Measurements from ENCODE around the gene SEL1L2. TPM values are rescaled to one million over a fixed set of nuclear protein-coding genes. Genes with fewer than 3 reads are reported as not detected.

SEL1L2 gene
- total RNA-seq, 1 experiment from 2014 or later = not detected

GRCh38 chr20:13936781-13937576, 53.4 kb downstream of the SEL1L2 start:
- in situ Hi-C loops (cut with HindIII; ENCODE audit: low pct_unique_long_range_greater_than_20kb, low sequenced_read_pairs) = no loop called here
- DNase-seq (ENCODE audit: low read depth) = no peak

GRCh38 chr20:13934992-13935894, 55.2 kb downstream of the SEL1L2 start:
- DNase-seq (ENCODE audit: low read depth) = no peak
- in situ Hi-C loops (cut with HindIII; ENCODE audit: low pct_unique_long_range_greater_than_20kb, low sequenced_read_pairs) = no loop called here

GRCh38 chr20:13930281-13930680, 60.1 kb downstream of the SEL1L2 start:
- in situ Hi-C loops (cut with HindIII; ENCODE audit: low pct_unique_long_range_greater_than_20kb, low sequenced_read_pairs) = no loop called here
- DNase-seq (ENCODE audit: low read depth) = no peak

GRCh38 chr20:13929836-13930235, 60.6 kb downstream of the SEL1L2 start:
- in situ Hi-C loops (cut with HindIII; ENCODE audit: low pct_unique_long_range_greater_than_20kb, low sequenced_read_pairs) = no loop called here

GRCh38 chr20:13928901-13929300, 61.5 kb downstream of the SEL1L2 start:
- no peak for DNase-seq (ENCODE audit: low read depth)
- in situ Hi-C loops (cut with HindIII; ENCODE audit: low pct_unique_long_range_greater_than_20kb, low sequenced_read_pairs) = no loop called here

More at GRCh38 chr20:13929836-13930235, 60.6 kb downstream of the SEL1L2 start:
- no peak for DNase-seq (ENCODE audit: low read depth)

- in situ Hi-C loops (cut with HindIII; ENCODE audit: low pct_unique_long_range_greater_than_20kb, low sequenced_read_pairs) = no loop called here
- no peak for DNase-seq (ENCODE audit: low read depth)
These were observed 63.2 kb downstream of the SEL1L2 start for GRCh38 chr20:13927171-13927570.

GRCh38 chr20:13922241-13922640, 68.2 kb downstream of the SEL1L2 start:
- in situ Hi-C loops (cut with HindIII; ENCODE audit: low pct_unique_long_range_greater_than_20kb, low sequenced_read_pairs) = no loop called here
- no peak for DNase-seq (ENCODE audit: low read depth)

- DNase-seq (ENCODE audit: low read depth) = no peak
- in situ Hi-C loops (cut with HindIII; ENCODE audit: low pct_unique_long_range_greater_than_20kb, low sequenced_read_pairs) = no loop called here
These were observed 75.1 kb downstream of the SEL1L2 start for GRCh38 chr20:13915284-13915683.

- in situ Hi-C loops (cut with HindIII; ENCODE audit: low pct_unique_long_range_greater_than_20kb, low sequenced_read_pairs) = no loop called here
- DNase-seq (ENCODE audit: low read depth) = no peak
These were observed 76.8 kb downstream of the SEL1L2 start for GRCh38 chr20:13913572-13913971.

- no peak for DNase-seq (ENCODE audit: low read depth)
- in situ Hi-C loops (cut with HindIII; ENCODE audit: low pct_unique_long_range_greater_than_20kb, low sequenced_read_pairs) = no loop called here
These were observed 77.3 kb downstream of the SEL1L2 start for GRCh38 chr20:13913131-13913530.

GRCh38 chr20:13910492-13910891, 79.9 kb downstream of the SEL1L2 start:
- in situ Hi-C loops (cut with HindIII; ENCODE audit: low pct_unique_long_range_greater_than_20kb, low sequenced_read_pairs) = no loop called here

GRCh38 chr20:13909067-13909466, 81.3 kb downstream of the SEL1L2 start:
- in situ Hi-C loops (cut with HindIII; ENCODE audit: low pct_unique_long_range_greater_than_20kb, low sequenced_read_pairs) = no loop called here
- DNase-seq (ENCODE audit: low read depth) = no peak

More at GRCh38 chr20:13910492-13910891, 79.9 kb downstream of the SEL1L2 start:
- DNase-seq (ENCODE audit: low read depth) = no peak

GRCh38 chr20:13904766-13905165, 85.6 kb downstream of the SEL1L2 start:
- no peak for DNase-seq (ENCODE audit: low read depth)
- in situ Hi-C loops (cut with HindIII; ENCODE audit: low pct_unique_long_range_greater_than_20kb, low sequenced_read_pairs) = no loop called here

- in situ Hi-C loops (cut with HindIII; ENCODE audit: low pct_unique_long_range_greater_than_20kb, low sequenced_read_pairs) = no loop called here
- no peak for DNase-seq (ENCODE audit: low read depth)
These were observed 89.9 kb downstream of the SEL1L2 start for GRCh38 chr20:13900496-13900895.

GRCh38 chr20:13898012-13898612, 92.3 kb downstream of the SEL1L2 start:
- no peak for DNase-seq (ENCODE audit: low read depth)

GRCh38 chr20:13891575-13891974, 98.8 kb downstream of the SEL1L2 start:
- DNase-seq (ENCODE audit: low read depth) = no peak
- in situ Hi-C loops (cut with HindIII; ENCODE audit: low pct_unique_long_range_greater_than_20kb, low sequenced_read_pairs) = no loop called here

More at GRCh38 chr20:13898012-13898612, 92.3 kb downstream of the SEL1L2 start:
- in situ Hi-C loops (cut with HindIII; ENCODE audit: low pct_unique_long_range_greater_than_20kb, low sequenced_read_pairs) = no loop called here

- in situ Hi-C loops (cut with HindIII; ENCODE audit: low pct_unique_long_range_greater_than_20kb, low sequenced_read_pairs) = no loop called here
- no peak for DNase-seq (ENCODE audit: low read depth)
These were observed 105.6 kb downstream of the SEL1L2 start for GRCh38 chr20:13884803-13885202.

GRCh38 chr20:13883425-13883824, 107.0 kb downstream of the SEL1L2 start:
- DNase-seq (ENCODE audit: low read depth) = no peak
- in situ Hi-C loops (cut with HindIII; ENCODE audit: low pct_unique_long_range_greater_than_20kb, low sequenced_read_pairs) = no loop called here

- no peak for DNase-seq (ENCODE audit: low read depth)
- in situ Hi-C loops (cut with HindIII; ENCODE audit: low pct_unique_long_range_greater_than_20kb, low sequenced_read_pairs) = no loop called here
These were observed 111.8 kb downstream of the SEL1L2 start for GRCh38 chr20:13878566-13878965.
